H1 (cell line): ENCODE measurements around the gene ADD2. TPM values are rescaled to one million over a fixed set of nuclear protein-coding genes. Genes with fewer than 3 reads are reported as not detected.

Source experiments
- CTCF ChIA-PET: fragments of 300-600 bp; sonication (Branson Sonifier 250); formaldehyde crosslinking; loops from one replicate; lab custom pipeline; 2021; ENCODE audit not compliant: partially characterized antibody; lab: Charles Lee
- POLR2A ChIA-PET: fragments of 300-600 bp; sonication (Branson Sonifier 250); formaldehyde crosslinking; loops from one replicate; lab custom pipeline; 2021; ENCODE audit warnings: inconsistent platforms; ENCODE audit not compliant: partially characterized antibody; lab: Charles Lee
- DNase-seq, 2 experiments: peaks; one replicate each; pipeline versions ENCODE4 v3.0.0 to v3.0.0-alpha.2; 2010 to 2022; ENCODE audit warnings: low spot score in 2 of 2, low read depth in 1 of 2, mixed read lengths in 1 of 2
- FAIRE-seq: peaks from 2 replicates; lab custom pipeline; 2011; peaks lifted over from hg19 to GRCh38; lab: Jason Lieb, UNC
- H2AFZ ChIP-seq: 2 replicates; pipeline ENCODE4 v1.8.1; 2012; ENCODE audit warnings: low read length, inconsistent platforms
- H2AK5ac ChIP-seq: 2 replicates; pipeline ENCODE4 v1.6.1; 2013; ENCODE audit warnings: low read depth, low read length
- H2BK120ac ChIP-seq: replicated peaks from 2 replicates; pipeline ENCODE3; 2013; ENCODE audit warnings: low read depth, low read length, inconsistent platforms
- H2BK12ac ChIP-seq: 2 replicates; pipeline ENCODE4 v1.6.1; 2013; ENCODE audit warnings: low read depth, low read length
- H2BK15ac ChIP-seq: 2 replicates; pipeline ENCODE4 v1.6.1; 2013; ENCODE audit warnings: low read length
- H2BK20ac ChIP-seq: 2 replicates; pipeline ENCODE4 v1.6.1; 2013; ENCODE audit warnings: low read length
- H2BK5ac ChIP-seq: 2 replicates; pipeline ENCODE4 v1.6.1; 2013; ENCODE audit warnings: low read depth, low read length
- H3K14ac ChIP-seq: 2 replicates; pipeline ENCODE4 v1.6.1; 2013; ENCODE audit warnings: inconsistent platforms; ENCODE audit not compliant: insufficient read length
- H3K18ac ChIP-seq: 2 replicates; pipeline ENCODE4 v1.6.1; 2013; ENCODE audit warnings: low read length; ENCODE audit errors: extremely low read depth
- H3K23ac ChIP-seq: 2 replicates; pipeline ENCODE4 v1.6.1; 2013; ENCODE audit warnings: inconsistent platforms; ENCODE audit not compliant: insufficient read length
- H3K23me2 ChIP-seq: 2 replicates; pipeline ENCODE4 v1.6.1; 2013; ENCODE audit warnings: low read depth, low read length
- H3K27ac ChIP-seq: 2 replicates; pipeline ENCODE4 v1.6.1; 2011; ENCODE audit warnings: low read depth, low read length, inconsistent platforms
- H3K27me3 ChIP-seq, 4 experiments: replicated peaks in 1 of 4; 1 replicate in 1 of 4; 2 replicates in 3 of 4; pipeline versions ENCODE4 v1.6.1 to v1.8.1; 2011 to 2013; ENCODE audit warnings: low read length in 3 of 4, mild to moderate bottlenecking in 3 of 4, inconsistent platforms in 2 of 4, mixed read lengths in 2 of 4, moderate library complexity in 1 of 4; ENCODE audit not compliant: control insufficient read depth in 3 of 4, insufficient read depth in 3 of 4; ENCODE audit errors: extremely low read depth in 1 of 4
- H3K36me3 ChIP-seq, 4 experiments: 2 replicates each; pipeline versions ENCODE4 v1.6.1 to v1.8.1; 2011 to 2013; ENCODE audit warnings: mild to moderate bottlenecking in 4 of 4, low read length in 3 of 4, moderate library complexity in 2 of 4, control low read depth in 1 of 4, inconsistent platforms in 1 of 4; ENCODE audit not compliant: insufficient read depth in 4 of 4, control insufficient read depth in 2 of 4
- H3K4ac ChIP-seq: replicated peaks from 2 replicates; pipeline ENCODE3; 2013; ENCODE audit warnings: low read length, low read depth, mixed read lengths, inconsistent platforms; ENCODE audit not compliant: insufficient read length
- H3K4me1 ChIP-seq, 4 experiments: replicated peaks in 1 of 4; 1 replicate in 1 of 4; 2 replicates in 3 of 4; pipeline versions ENCODE4 v1.6.1 to v1.8.1; 2011 to 2013; ENCODE audit warnings: low read length in 3 of 4, inconsistent platforms in 2 of 4, mixed read lengths in 1 of 4; ENCODE audit not compliant: insufficient read depth in 4 of 4, control insufficient read depth in 3 of 4
- H3K4me2 ChIP-seq, 2 experiments: 2 replicates each; pipeline versions ENCODE4 v1.6.1 to v1.8.1; 2011 to 2013; ENCODE audit warnings: low read depth in 2 of 2, low read length in 2 of 2, control low read depth in 1 of 2, inconsistent platforms in 1 of 2, mild to moderate bottlenecking in 1 of 2; ENCODE audit not compliant: insufficient read depth in 1 of 2
- H3K4me3 ChIP-seq, 4 experiments: fragments of 200-600, 300-600 bp in 1 of 4; sonication (generic), shearing (Covaris generic), sonication (Bioruptor Twin) in 1 of 4; 2 replicates each; pipeline versions ENCODE4 v1.5.1 to v1.8.1; 2011 to 2016; ENCODE audit warnings: low read length in 4 of 4, low read depth in 3 of 4, control low read depth in 2 of 4, inconsistent platforms in 2 of 4, mild to moderate bottlenecking in 2 of 4, mixed read lengths in 1 of 4, moderate library complexity in 1 of 4; ENCODE audit not compliant: insufficient read depth in 2 of 4; ENCODE audit errors: extremely low read depth in 1 of 4
- H3K56ac ChIP-seq: replicated peaks from 2 replicates; pipeline ENCODE3; 2013; ENCODE audit warnings: low read depth, mild to moderate bottlenecking, mixed read lengths, low read length, inconsistent platforms; ENCODE audit not compliant: insufficient read length
- H3K79me1 ChIP-seq: 2 replicates; pipeline ENCODE4 v1.6.1; 2013; ENCODE audit warnings: low read depth, low read length, control low read depth
- H3K79me2 ChIP-seq, 2 experiments: 2 replicates each; pipeline versions ENCODE4 v1.6.1 to v1.8.1; 2012 to 2013; ENCODE audit warnings: low read length in 2 of 2, mild to moderate bottlenecking in 2 of 2, inconsistent platforms in 1 of 2; ENCODE audit not compliant: insufficient read depth in 2 of 2, control insufficient read depth in 1 of 2
- H3K9ac ChIP-seq, 4 experiments: replicated peaks in 1 of 4; 1 replicate in 1 of 4; 2 replicates in 3 of 4; pipeline versions ENCODE4 v1.6.1 to v1.8.1; 2011 to 2013; ENCODE audit warnings: low read depth in 3 of 4, low read length in 3 of 4, control low read depth in 2 of 4, mild to moderate bottlenecking in 2 of 4, moderate library complexity in 2 of 4, inconsistent platforms in 1 of 4; ENCODE audit errors: extremely low read depth in 1 of 4
- H3K9me3 ChIP-seq, 2 experiments: 2 replicates each; pipeline versions ENCODE4 v1.6.1 to v1.8.1; 2012 to 2013; ENCODE audit warnings: mild to moderate bottlenecking in 2 of 2, moderate library complexity in 2 of 2, control low read depth in 1 of 2, inconsistent platforms in 1 of 2, low read depth in 1 of 2, low read length in 1 of 2, mixed read lengths in 1 of 2; ENCODE audit not compliant: insufficient read depth in 2 of 2
- H4K20me1 ChIP-seq, 2 experiments: replicated peaks in 1 of 2; 2 replicates each; pipeline versions ENCODE3 to v1.8.1; 2011 to 2013; ENCODE audit warnings: inconsistent platforms in 2 of 2, low read length in 2 of 2, mild to moderate bottlenecking in 1 of 2; ENCODE audit not compliant: insufficient read depth in 2 of 2, control insufficient read depth in 1 of 2
- H4K5ac ChIP-seq: 2 replicates; pipeline ENCODE4 v1.6.1; 2013; ENCODE audit warnings: low read length, low read depth, mixed read lengths, inconsistent platforms; ENCODE audit not compliant: insufficient read length
- H4K8ac ChIP-seq: 2 replicates; pipeline ENCODE4 v1.8.0; 2013; ENCODE audit warnings: mild to moderate bottlenecking, moderate library complexity, low read length, inconsistent platforms; ENCODE audit not compliant: insufficient read depth; ENCODE audit errors: extremely low read depth
- H4K91ac ChIP-seq: replicated peaks from 2 replicates; pipeline ENCODE3; 2013; ENCODE audit warnings: low read length, mixed read lengths, inconsistent platforms; ENCODE audit not compliant: insufficient read length
- CBX5 ChIP-seq: fragments of 300-800, 300-1000 bp; sonication (generic); IDR thresholded peaks from 2 replicates; pipeline ENCODE4 v1.7.1; 2016; ENCODE audit warnings: antibody characterized with exemption, low read length, low read depth
- CTBP2 ChIP-seq: IDR thresholded peaks from 2 replicates; pipeline ENCODE4 v1.7.0; 2011; ENCODE audit warnings: borderline replicate concordance, mild to moderate bottlenecking, moderate library complexity, mixed read lengths, low read length; ENCODE audit not compliant: insufficient read depth, insufficient read length
- HDAC6 ChIP-seq: IDR thresholded peaks from one replicate; pipeline ENCODE4 v1.7.1; 2012; ENCODE audit warnings: low read depth, mild to moderate bottlenecking, inconsistent platforms, low read length, moderate library complexity
- JUN ChIP-seq: IDR thresholded peaks from 2 replicates; pipeline ENCODE4 v1.6.1; 2011; ENCODE audit warnings: low read depth, mild to moderate bottlenecking, improper control_type of control experiment, low read length
- RFX5 ChIP-seq: IDR thresholded peaks from 2 replicates; pipeline ENCODE4 v1.6.1; 2011; ENCODE audit warnings: low read depth, low read length, improper control_type of control experiment, borderline replicate concordance
- SIX5 ChIP-seq: IDR thresholded peaks from 2 replicates; pipeline ENCODE4 v1.6.1; 2011; ENCODE audit warnings: mild to moderate bottlenecking, low read depth, low read length
- SRF ChIP-seq: IDR thresholded peaks from 2 replicates; pipeline ENCODE4 v1.6.1; 2011; ENCODE audit warnings: mild to moderate bottlenecking, low read depth, low read length, moderate library complexity
- TAF7 ChIP-seq: optimal IDR thresholded peaks from 2 replicates; pipeline ENCODE3; 2011; ENCODE audit warnings: low read depth, mild to moderate bottlenecking, inconsistent platforms, low read length, moderate library complexity, borderline replicate concordance
- WGBS, 2 experiments: shearing (Covaris generic) in 1 of 2; methylation state at CpG; one replicate each; pipeline versions ENCODE4 v1.1.6 to v1.1.7; 2013 to 2015; ENCODE audit warnings: low lambda C conversion rate in 2 of 2, mixed read lengths in 2 of 2, inconsistent platforms in 1 of 2, low coverage in 1 of 2, missing lambda C conversion rate in 1 of 2; ENCODE audit not compliant: insufficient replicate concordance in 2 of 2, insufficient coverage in 1 of 2, insufficient read length in 1 of 2; ENCODE audit errors: extremely low coverage in 1 of 2, missing lambda C conversion rate in 1 of 2; 5-methylcytosine and 5-hydroxymethylcytosine counted together
- polyA plus RNA-seq, 7 experiments: library from polyadenylated mRNA; depleted of rRNA in 3 of 7; stranded (reverse) in 5 of 7; unstranded in 2 of 7; fragments of >200 nt in 5 of 7; fragments of 200-250 nt in 2 of 7; gene quantifications; 1 replicate in 5 of 7; 2 replicates in 1 of 7; 4 replicates in 1 of 7; pipeline versions ENCODE4 v1.2.1 to v1.2.3, GENCODE V29; 2011 to 2013; ENCODE audit warnings: missing spikeins in 2 of 7, mixed read lengths in 2 of 7
- total RNA-seq: library from RNA; stranded (reverse); fragmentation: NEBNext Ultra II Directional; extraction: Animal tissue kit (Norgen Biotek cat#: 25700); gene quantifications from 2 replicates; pipeline ENCODE4 v1.2.1, GENCODE V29; 2021

ADD2 gene
- total and polyA plus RNA-seq, 2 of the 8 experiments (the other 6 are each of a cell fraction or from before 2014, with no cell fraction given), result 58.5 to 170 TPM

- Histone ChIP-seq H3K56ac (no peak overlapping the region), H4K20me1 (peaks cover 0 to 15% of the 10 kb centered on the region in 2 experiments), H2BK120ac (no peak overlapping the region), H3K9ac (no peak overlapping the region; a peak in 1 of 7 replicates), H2AK5ac (no peak overlapping the region), H3K23ac (no peak overlapping the region), H2BK15ac (no peak overlapping the region), H3K23me2 (no peaks in the 10 kb centered on the region), H3K27me3 (no peaks in the 10 kb centered on the region), H2BK20ac (no peak overlapping the region), H2BK5ac (no peak overlapping the region), H2AFZ (no peak overlapping the region), H4K91ac (no peak overlapping the region), H2BK12ac (no peak overlapping the region), H3K36me3 (peaks cover 29 to 65% (median 54%) of the 10 kb centered on the region in 4 experiments), H3K4me2 (no peak overlapping the region), H3K14ac (no peak overlapping the region), H3K27ac (no peak overlapping the region), H4K5ac (no peak overlapping the region), H3K4me1 (peaks cover 0 to 2% (median under 1%) of the 10 kb centered on the region in 4 experiments; a peak in 3 of 7 replicates), H3K18ac (no peak overlapping the region), H4K8ac (no peak overlapping the region), H3K4ac (no peak overlapping the region), H3K9me3 (no peaks in the 10 kb centered on the region), H3K79me2 (no peaks in the 10 kb centered on the region), H3K79me1 (peaks cover 3% of the 10 kb centered on the region; the same call in 1 of the 2 replicates), H3K4me3 (no peak overlapping the region)
- DNase-seq, result no peak
- FAIRE-seq, result no peak
- CTCF ChIA-PET, result interaction anchor here (1.5 kb wide), 1 partner anchor 18 kb away, joined by 3 read pairs; no protein-coding TSS in a partner anchor
- POLR2A ChIA-PET, result interaction anchor here (1.0 kb wide), 1 partner anchor 67 kb away, joined by 3 read pairs; no protein-coding TSS in a partner anchor
- WGBS, 2 experiments, result 95% methylated on average over 17 of the region's 17 CpGs; no CpG with 5 or more reads in 1 of the 2 experiments
- TF ChIP-seq SIX5 (no peak), TAF7 (no peak), CTBP2 (no peak), CBX5 (no peak), HDAC6 (no peak), JUN (no peak), SRF (no peak), RFX5 (no peak)
These were observed 75.7 kb downstream of the ADD2 start for GRCh38 chr2:70692256-70692655.
